Breast epithelium (tissue), 3 donors: Measurements from ENCODE around the gene CTR9.

Experiments used
- POLR2A ChIP-seq: fragments of 450-650 bp; IDR thresholded peaks from one replicate; pipeline ENCODE4 v1.6.1; 2016; ENCODE audit warnings: antibody characterized with exemption, mild to moderate bottlenecking, moderate library complexity
- POLR2AphosphoS5 ChIP-seq, 3 donors: sonication (generic); formaldehyde crosslinking; IDR thresholded peaks; one replicate each; pipeline ENCODE4 v1.6.1; 2017; ENCODE audit warnings: antibody characterized with exemption in 3 of 3
- TF ChIP-seq, protein P1 (sequence below), 3 donors: fragments of 450-650 bp; IDR thresholded peaks; one replicate each; pipeline ENCODE4 v1.5.1; 2016 to 2017; ENCODE audit warnings: antibody characterized with exemption in 3 of 3, mild to moderate bottlenecking in 3 of 3, moderate library complexity in 3 of 3

DNA sequence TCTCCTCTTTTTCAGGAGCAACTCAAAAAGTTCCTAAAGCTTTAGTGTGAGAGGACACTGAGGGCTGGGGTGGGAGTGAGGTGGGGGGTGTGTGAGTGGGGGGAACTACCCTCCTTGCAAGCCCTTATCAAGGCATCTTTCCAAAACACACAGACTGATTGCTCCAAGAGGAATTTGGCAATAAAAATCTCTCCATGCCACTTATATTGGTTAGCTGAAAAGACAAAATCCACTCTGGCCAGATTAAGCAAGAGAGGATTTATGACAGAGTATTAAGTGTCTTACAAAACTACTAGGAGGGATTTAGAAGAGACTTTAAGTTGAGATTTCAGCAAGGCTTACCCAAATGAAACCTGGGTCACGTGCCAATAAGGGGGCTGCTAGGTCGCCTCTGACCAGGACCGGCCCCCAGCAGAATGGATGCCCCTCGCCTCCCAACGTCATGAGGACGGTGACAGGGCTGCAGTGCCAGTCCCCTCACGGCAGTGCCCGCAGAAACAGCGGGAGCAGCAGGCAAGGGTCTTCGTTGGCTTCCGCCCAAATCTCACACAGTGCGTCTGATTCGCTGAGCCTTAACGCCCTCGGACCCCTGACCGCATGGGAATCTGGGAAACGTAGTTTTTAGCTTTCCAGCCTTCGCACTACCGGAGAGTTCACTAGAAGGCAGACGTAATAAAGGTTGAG lies 22.1 kb upstream of the CTR9 start:
- TF ChIP-seq POLR2AphosphoS5 (IDR thresholded peaks at IDR 0.05): no peak
- no peak for TF ChIP-seq POLR2A
- TF ChIP-seq, protein P1, sequence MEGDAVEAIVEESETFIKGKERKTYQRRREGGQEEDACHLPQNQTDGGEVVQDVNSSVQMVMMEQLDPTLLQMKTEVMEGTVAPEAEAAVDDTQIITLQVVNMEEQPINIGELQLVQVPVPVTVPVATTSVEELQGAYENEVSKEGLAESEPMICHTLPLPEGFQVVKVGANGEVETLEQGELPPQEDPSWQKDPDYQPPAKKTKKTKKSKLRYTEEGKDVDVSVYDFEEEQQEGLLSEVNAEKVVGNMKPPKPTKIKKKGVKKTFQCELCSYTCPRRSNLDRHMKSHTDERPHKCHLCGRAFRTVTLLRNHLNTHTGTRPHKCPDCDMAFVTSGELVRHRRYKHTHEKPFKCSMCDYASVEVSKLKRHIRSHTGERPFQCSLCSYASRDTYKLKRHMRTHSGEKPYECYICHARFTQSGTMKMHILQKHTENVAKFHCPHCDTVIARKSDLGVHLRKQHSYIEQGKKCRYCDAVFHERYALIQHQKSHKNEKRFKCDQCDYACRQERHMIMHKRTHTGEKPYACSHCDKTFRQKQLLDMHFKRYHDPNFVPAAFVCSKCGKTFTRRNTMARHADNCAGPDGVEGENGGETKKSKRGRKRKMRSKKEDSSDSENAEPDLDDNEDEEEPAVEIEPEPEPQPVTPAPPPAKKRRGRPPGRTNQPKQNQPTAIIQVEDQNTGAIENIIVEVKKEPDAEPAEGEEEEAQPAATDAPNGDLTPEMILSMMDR (IDR thresholded peaks at IDR 0.05): no peak
